Epithelial cell of proximal tubule (primary cell): ENCODE data around the gene SERINC5. TPM values are rescaled to one million over a fixed set of nuclear protein-coding genes. Genes with fewer than 3 reads are reported as not detected.
A peak's percentile ranks its signal among the peaks of the same experiment; 100 is the strongest.
"Not testable (repeated sequence)": the region's sequence is repeated elsewhere in the genome, so short reads cannot be mapped to it uniquely, and the experiment has no call there.

Experiments
- DNase-seq: peaks from one replicate; pipeline ENCODE4 v3.0.0-alpha.2; 2011; ENCODE audit warnings: low read depth
- H3K4me3 ChIP-seq: 2 replicates; pipeline ENCODE4 v1.5.1; 2011; ENCODE audit warnings: low read depth, mild to moderate bottlenecking, low read length
- CTCF ChIP-seq: conservative IDR thresholded peaks from 2 replicates; pipeline ENCODE4 v1.5.1; 2012; ENCODE audit warnings: low read depth, mild to moderate bottlenecking, low read length
- total RNA-seq: library from RNA; depleted of rRNA; stranded (reverse); fragments of >200 nt; gene quantifications from 2 replicates; pipeline ENCODE4 v1.2.3, GENCODE V29; 2015

The SERINC5 gene
- total RNA-seq: 6.9 and 7.1 TPM in 2 replicates

- DNase-seq: no peak
- no peak for TF ChIP-seq CTCF
Observed at GRCh38 chr5:80255811-80256712, at the start of gene SERINC5. Gene SERINC5, minus strand, starts transcription at chr5:80256048. Its CDS starts 126 bp downstream, at chr5:80255922.

GRCh38 chr5:80302636-80303035, 46.8 kb upstream of the SERINC5 start:
- TF ChIP-seq CTCF: no peak
- no peak for DNase-seq

More at GRCh38 chr5:80255811-80256712, at the start of gene SERINC5:
- H3K4me3 ChIP-seq: peak within 1 kb of the TSS; percentile 91

GRCh38 chr5:80301342-80301741, 45.5 kb upstream of the SERINC5 start:
- H3K4me3 ChIP-seq: not testable (repeated sequence)

More at GRCh38 chr5:80302636-80303035, 46.8 kb upstream of the SERINC5 start:
- H3K4me3 ChIP-seq: no peak overlapping the region

GRCh38 chr5:80300796-80301195, 44.9 kb upstream of the SERINC5 start:
- not testable (repeated sequence) for DNase-seq

More at GRCh38 chr5:80301342-80301741, 45.5 kb upstream of the SERINC5 start:
- not testable (repeated sequence) for DNase-seq

GRCh38 chr5:80300125-80300524, 44.3 kb upstream of the SERINC5 start:
- DNase-seq: no peak
- no peak for TF ChIP-seq CTCF
- no peak overlapping the region for H3K4me3 ChIP-seq

More at GRCh38 chr5:80300796-80301195, 44.9 kb upstream of the SERINC5 start:
- H3K4me3 ChIP-seq: not testable (repeated sequence)

GRCh38 chr5:80299601-80300000, 43.8 kb upstream of the SERINC5 start:
- DNase-seq: no peak
- no peak overlapping the region for H3K4me3 ChIP-seq
- TF ChIP-seq CTCF: no peak

GRCh38 chr5:80296121-80296520, 40.3 kb upstream of the SERINC5 start:
- TF ChIP-seq CTCF: no peak
- DNase-seq: no peak
- no peak overlapping the region for H3K4me3 ChIP-seq

GRCh38 chr5:80291761-80292160, 35.9 kb upstream of the SERINC5 start:
- H3K4me3 ChIP-seq: no peak overlapping the region
- DNase-seq: no peak
- no peak for TF ChIP-seq CTCF
